Muscle of leg (tissue), 11 donors: ENCODE results near the gene PHOSPHO1. TPM values are rescaled to one million over a fixed set of nuclear protein-coding genes. Genes with fewer than 3 reads are reported as not detected.

ENCODE experiments used
- DNase-seq: peaks from one replicate; pipeline ENCODE4 v3.0.0; 2013
- H3K27ac ChIP-seq: one replicate; pipeline ENCODE4 v1.5.1; 2013; ENCODE audit warnings: mild to moderate bottlenecking, low read length, control low read depth
- H3K27me3 ChIP-seq: one replicate; pipeline ENCODE4 v1.6.1; 2013; ENCODE audit warnings: low read length; ENCODE audit not compliant: control insufficient read depth, insufficient read depth
- H3K36me3 ChIP-seq: one replicate; pipeline ENCODE4 v1.6.1; 2013; ENCODE audit warnings: low read length; ENCODE audit not compliant: control insufficient read depth, insufficient read depth
- H3K4me1 ChIP-seq: one replicate; pipeline ENCODE4 v1.6.1; 2013; ENCODE audit warnings: low read length; ENCODE audit not compliant: control insufficient read depth, insufficient read depth
- H3K4me3 ChIP-seq: one replicate; pipeline ENCODE4 v1.5.1; 2013; ENCODE audit warnings: low read length, control low read depth
- H3K9me3 ChIP-seq: replicated peaks from 2 replicates; pipeline ENCODE4 v1.6.1; 2013; ENCODE audit warnings: low read depth, low read length; ENCODE audit not compliant: control insufficient read depth
- WGBS: methylation state at CpG from one replicate; pipeline ENCODE4 v1.1.5; 2013; ENCODE audit warnings: missing lambda C conversion rate; ENCODE audit not compliant: insufficient coverage; 5-methylcytosine and 5-hydroxymethylcytosine counted together
- polyA plus RNA-seq, 8 donors: library from polyadenylated mRNA; unstranded; fragments of 120-200 nt; gene quantifications; one replicate each; pipeline versions ENCODE4 v1.2.1 to v1.2.3, GENCODE V29; 2013; ENCODE audit warnings: inconsistent platforms in 1 of 8, low replicate concordance in 1 of 8; ENCODE audit not compliant: insufficient read length in 8 of 8, insufficient read depth in 1 of 8
- total RNA-seq: library from RNA; stranded (reverse); fragments of 120-200 nt; gene quantifications from one replicate; pipeline ENCODE4 v1.2.4, GENCODE V29; 2013

PHOSPHO1 gene
- total and polyA plus RNA-seq, 9 donors, result 6.4 to 22.3 (median 12.5) TPM

DNA sequence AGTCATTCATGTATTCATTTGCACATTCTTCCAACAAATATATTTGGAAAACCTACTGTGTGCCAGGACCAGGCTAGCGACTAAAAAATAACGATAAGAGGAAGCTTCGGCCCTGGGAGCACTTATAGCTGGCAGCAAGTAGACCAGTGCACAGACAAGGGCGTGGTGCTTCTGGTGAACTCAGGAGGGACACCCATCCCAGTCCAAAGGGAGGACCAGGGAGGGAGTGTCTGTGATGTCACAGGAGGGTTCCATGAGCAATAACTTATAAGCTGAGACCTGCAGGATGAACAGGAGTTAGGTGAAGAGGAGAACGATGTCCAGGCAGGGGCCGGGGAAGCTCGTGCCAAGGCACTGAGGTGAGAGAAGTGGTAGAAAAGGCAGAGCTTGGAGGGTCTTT, 17.4 kb upstream of the PHOSPHO1 start:
- no peak overlapping the region for H3K4me3 ChIP-seq
- peaks cover 10% of the 10 kb centered on the region for H3K4me1 ChIP-seq
- H3K9me3 ChIP-seq, result no peaks in the 10 kb centered on the region
- no peak overlapping the region for H3K27ac ChIP-seq
- peaks cover 2% of the 10 kb centered on the region for H3K27me3 ChIP-seq
- no peak for DNase-seq
- WGBS, result 94% methylated on average over 6 of the region's 7 CpGs
- H3K36me3 ChIP-seq, result no peaks in the 10 kb centered on the region

DNA sequence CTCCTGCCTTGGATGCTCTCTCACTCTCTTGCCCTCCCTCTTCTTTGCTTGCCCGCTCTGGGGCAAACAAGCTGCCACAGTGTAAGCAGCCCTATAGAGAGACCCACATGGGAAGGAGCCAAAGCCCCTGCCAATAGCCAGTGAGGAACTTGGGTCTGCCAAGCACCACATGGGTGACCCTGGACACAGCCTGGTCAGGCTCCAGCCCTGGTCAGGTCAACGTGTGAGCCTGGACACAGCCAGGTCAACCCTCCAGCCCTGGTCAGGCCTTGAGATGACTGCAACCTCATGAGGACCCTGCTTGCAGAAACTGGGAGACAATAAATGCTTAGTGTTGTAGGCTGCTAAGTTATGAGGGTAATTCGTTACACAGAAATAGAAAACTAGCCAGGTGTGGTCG, 14.3 kb upstream of the PHOSPHO1 start:
- Histone ChIP-seq H3K4me3 (no peak overlapping the region), H3K9me3 (no peaks in the 10 kb centered on the region), H3K27me3 (no peaks in the 10 kb centered on the region), H3K27ac (no peak overlapping the region), H3K4me1 (peaks cover 10% of the 10 kb centered on the region), H3K36me3 (no peaks in the 10 kb centered on the region)
- 90% methylated on average over 4 of the region's 4 CpGs for WGBS
- DNase-seq, result no peak

DNA sequence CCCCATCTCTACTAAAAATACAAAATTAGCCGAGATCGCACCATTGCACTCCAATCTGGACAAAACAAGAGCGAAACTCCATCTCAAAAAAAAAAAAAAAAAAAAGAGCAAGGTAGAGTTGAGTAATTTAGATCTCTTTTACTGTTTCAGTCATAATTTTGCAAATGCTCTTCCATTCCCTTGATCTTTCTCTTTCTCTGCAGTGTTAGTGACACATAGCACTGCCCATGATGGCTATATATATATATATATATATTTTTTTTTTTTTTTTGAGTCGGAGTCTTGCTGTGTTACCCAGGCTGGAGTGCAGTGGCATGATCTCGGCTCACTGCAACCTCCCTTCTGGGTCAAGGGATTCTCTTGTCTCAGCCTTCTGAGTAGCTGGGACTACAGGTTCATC, 12.2 kb upstream of the PHOSPHO1 start:
- Histone ChIP-seq H3K36me3 (no peaks in the 10 kb centered on the region), H3K27me3 (no peaks in the 10 kb centered on the region), H3K4me3 (no peak overlapping the region), H3K4me1 (no peaks in the 10 kb centered on the region), H3K27ac (no peak overlapping the region), H3K9me3 (no peaks in the 10 kb centered on the region)
- no CpG with 5 or more reads among the region's 5 CpGs for WGBS
- no peak for DNase-seq

DNA sequence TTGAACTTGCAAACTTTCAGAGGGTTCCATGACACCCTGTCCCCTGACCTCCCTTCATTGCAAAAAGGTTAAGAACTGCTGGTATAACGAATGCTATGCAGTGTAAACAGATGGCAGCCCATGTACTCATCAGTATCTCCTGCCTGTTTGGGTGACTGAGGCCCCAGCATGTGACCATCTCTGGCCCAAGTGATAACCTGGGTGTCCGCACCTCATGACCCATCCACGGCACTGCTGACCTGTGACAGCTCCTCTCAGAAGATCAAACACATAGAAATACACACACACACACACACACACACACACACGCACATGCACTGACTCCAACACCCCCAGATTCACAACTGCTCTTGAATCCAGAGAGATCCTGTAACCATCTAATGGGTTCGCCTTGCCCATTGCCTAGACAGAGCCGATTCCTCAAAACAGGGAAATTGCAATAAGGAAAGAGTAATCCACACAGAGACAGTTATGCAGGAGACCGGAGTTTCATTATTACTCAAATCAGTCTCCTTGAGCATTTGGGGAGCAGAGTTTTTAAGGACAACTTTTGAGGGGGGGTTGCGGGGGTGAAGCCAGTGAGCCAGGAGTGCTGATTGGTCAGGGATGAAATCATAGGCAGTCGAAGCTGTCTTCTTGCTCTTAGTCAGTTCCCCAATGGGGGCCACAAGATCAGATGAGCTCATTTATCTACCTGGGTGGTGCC, 11.3 kb upstream of the PHOSPHO1 start:
- no peaks in the 10 kb centered on the region for H3K4me1 ChIP-seq
- DNase-seq, result no peak
- H3K36me3 ChIP-seq, result no peaks in the 10 kb centered on the region
- 63% methylated on average over 5 of the region's 9 CpGs for WGBS
- no peak overlapping the region for H3K4me3 ChIP-seq
- no peaks in the 10 kb centered on the region for H3K27me3 ChIP-seq
- no peaks in the 10 kb centered on the region for H3K9me3 ChIP-seq
- H3K27ac ChIP-seq, result no peak overlapping the region

DNA sequence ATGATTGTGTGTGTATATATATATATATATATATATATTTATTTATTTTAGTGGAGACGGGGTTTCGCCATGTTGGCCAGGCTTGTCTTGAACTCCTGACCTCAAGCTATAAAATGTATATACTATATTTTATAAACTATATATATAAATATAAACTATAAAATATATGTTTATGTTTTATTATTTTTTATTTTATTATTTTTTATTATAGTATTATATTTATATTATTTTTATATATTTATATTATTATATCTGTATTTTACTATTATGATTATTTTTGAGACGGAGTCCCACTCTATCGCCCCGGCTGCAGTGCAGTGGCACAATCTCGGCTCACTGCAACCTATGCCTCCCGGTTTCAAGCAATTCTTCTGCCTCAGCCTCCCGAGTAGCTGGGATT, 10.5 kb upstream of the PHOSPHO1 start:
- Histone ChIP-seq H3K36me3 (no peaks in the 10 kb centered on the region), H3K4me1 (no peaks in the 10 kb centered on the region), H3K9me3 (no peaks in the 10 kb centered on the region), H3K27me3 (no peaks in the 10 kb centered on the region), H3K4me3 (no peak overlapping the region), H3K27ac (no peak overlapping the region)
- WGBS, result no CpG with 5 or more reads among the region's 8 CpGs
- DNase-seq, result no peak

DNA sequence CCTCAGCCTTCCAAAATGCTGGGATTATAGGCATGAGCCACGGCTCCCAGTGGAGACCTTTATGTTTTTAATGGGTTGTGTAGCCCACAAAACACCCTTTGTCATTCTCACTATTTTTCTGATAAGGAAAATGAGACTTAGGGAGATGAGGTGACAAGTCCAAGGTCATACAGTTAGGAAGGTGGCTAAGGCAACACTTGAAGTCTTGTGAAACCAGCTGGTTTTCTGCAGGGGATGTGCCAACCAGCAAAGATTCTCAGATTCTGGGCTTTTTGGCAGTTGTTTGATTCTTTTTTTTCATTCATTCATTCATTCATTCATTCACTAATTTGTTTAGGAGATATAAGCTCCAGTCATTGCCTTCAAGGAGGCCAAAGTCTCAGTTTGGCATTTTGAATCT, 10.0 kb upstream of the PHOSPHO1 start:
- H3K27ac ChIP-seq, result no peak overlapping the region
- no peak for DNase-seq
- no peak overlapping the region for H3K4me3 ChIP-seq
- no peaks in the 10 kb centered on the region for H3K4me1 ChIP-seq
- no CpG with 5 or more reads among the region's 1 CpG for WGBS
- no peaks in the 10 kb centered on the region for H3K27me3 ChIP-seq
- no peaks in the 10 kb centered on the region for H3K36me3 ChIP-seq
- H3K9me3 ChIP-seq, result no peaks in the 10 kb centered on the region

DNA sequence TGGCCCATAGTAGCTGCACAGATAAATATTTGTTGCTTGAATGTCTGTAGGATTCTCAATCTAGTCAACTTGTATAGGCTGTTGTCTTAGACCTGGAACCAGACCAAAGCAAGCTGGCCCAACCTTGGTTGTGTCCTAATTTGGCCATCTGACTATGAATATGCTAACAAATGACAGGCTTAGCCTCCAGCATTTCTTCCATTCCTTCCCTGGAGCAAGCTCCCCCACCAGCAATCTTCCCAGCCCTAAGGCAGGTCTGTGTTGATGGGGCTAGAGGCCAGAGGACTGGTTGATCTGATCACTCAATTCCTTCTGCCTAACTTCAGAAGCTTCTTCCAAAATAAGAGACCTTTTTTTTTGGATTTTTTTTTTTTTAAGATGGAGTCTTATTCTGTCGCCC, 9.4 kb upstream of the PHOSPHO1 start:
- Histone ChIP-seq H3K27ac (no peak overlapping the region), H3K9me3 (no peaks in the 10 kb centered on the region), H3K4me1 (no peaks in the 10 kb centered on the region), H3K36me3 (no peaks in the 10 kb centered on the region), H3K27me3 (no peaks in the 10 kb centered on the region), H3K4me3 (no peak overlapping the region)
- WGBS, result no CpG with 5 or more reads among the region's 1 CpG
- DNase-seq, result no peak

DNA sequence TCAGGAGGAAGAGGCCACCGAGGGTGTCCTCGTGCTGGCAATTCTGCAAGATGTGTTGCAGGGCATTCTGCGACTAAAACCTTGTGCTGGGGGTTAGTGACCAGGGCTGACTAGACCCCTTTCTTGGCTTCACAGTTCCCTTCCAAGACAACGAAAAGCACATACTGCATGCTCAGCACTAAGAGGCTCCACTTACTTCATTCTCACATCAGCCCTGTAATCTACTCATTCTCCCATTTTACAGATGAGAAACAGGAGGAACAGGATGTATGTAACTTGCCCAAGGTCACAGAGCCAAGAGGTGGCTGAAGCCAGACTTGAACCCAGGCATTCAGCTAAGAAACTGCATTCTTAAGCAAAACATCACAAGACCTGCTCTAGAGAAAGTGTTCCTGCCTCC, 5.3 kb upstream of the PHOSPHO1 start:
- no peak overlapping the region for H3K4me3 ChIP-seq
- H3K4me1 ChIP-seq, result peaks cover 5% of the 10 kb centered on the region
- 75% methylated on average over 3 of the region's 4 CpGs for WGBS
- DNase-seq, result no peak
- peaks cover 13% of the 10 kb centered on the region for H3K27me3 ChIP-seq
- H3K9me3 ChIP-seq, result no peaks in the 10 kb centered on the region
- no peak overlapping the region for H3K27ac ChIP-seq
- H3K36me3 ChIP-seq, result no peaks in the 10 kb centered on the region

DNA sequence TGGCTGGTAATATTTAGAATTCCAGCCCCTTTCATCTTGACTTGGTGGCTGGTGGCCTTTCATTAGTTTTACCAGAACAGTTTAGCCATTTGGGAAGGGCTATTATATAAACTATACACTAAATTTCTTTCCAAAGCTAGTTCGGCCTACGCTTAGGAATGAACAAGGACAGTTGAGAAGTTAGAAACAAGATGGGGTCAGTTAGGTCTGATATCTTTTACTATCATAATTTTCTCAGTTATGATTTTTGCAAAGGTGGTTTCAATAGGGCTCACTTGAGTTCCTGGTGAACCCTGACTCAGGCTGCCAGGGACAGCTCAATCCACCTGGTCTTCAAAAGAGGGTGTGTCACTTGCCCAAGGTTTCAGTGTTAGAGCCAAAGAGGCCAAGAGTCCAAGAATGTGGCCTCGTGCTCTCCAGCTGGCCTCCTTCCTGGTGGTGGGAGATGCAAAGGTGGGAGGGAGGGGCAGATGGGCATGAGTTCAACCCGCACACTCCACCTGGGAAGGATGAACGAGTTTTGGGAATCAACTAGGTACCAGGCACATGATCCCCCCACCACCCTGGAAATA, 4.0 kb upstream of the PHOSPHO1 start:
- Histone ChIP-seq H3K27ac (no peak overlapping the region), H3K4me3 (no peak overlapping the region), H3K36me3 (no peaks in the 10 kb centered on the region), H3K9me3 (no peaks in the 10 kb centered on the region), H3K4me1 (peaks cover 16% of the 10 kb centered on the region), H3K27me3 (peaks cover 24% of the 10 kb centered on the region)
- WGBS, result no CpG with 5 or more reads among the region's 5 CpGs
- no peak for DNase-seq

DNA sequence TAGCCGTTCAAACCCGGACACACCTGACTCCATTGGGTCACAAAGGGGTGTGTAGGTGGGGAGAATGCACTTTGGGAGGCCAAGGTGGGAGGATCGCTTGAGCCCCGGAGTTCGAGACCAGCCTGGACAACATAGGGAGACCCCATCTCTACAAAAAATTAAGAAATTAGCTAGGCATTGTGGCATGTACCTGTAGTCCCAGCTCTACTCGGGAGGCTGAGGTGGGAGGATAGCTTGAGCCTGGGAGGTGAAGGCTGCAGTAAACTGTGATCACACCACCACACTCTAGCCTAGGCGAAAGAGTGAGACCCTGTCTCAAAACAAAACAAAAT, 942 bp upstream of the PHOSPHO1 start:
- Histone ChIP-seq H3K4me3 (no peak overlapping the region), H3K9me3 (no peaks in the 10 kb centered on the region), H3K4me1 (peaks cover 24% of the 10 kb centered on the region), H3K36me3 (no peaks in the 10 kb centered on the region), H3K27ac (no peak overlapping the region), H3K27me3 (peaks cover 51% of the 10 kb centered on the region)
- DNase-seq, result no peak
- 60% methylated on average over 2 of the region's 7 CpGs for WGBS
